CD14-positive monocyte (primary cell): Measurements from ENCODE around the gene KIF1A. TPM values are rescaled to one million over a fixed set of nuclear protein-coding genes. Genes with fewer than 3 reads are reported as not detected.

Experiments
- DNase-seq, 3 donors: peaks; one replicate each; pipeline ENCODE4 v3.0.0-alpha.2; 2011 to 2022
- H2AFZ ChIP-seq: 2 replicates; pipeline ENCODE4 v1.6.0; 2012; ENCODE audit warnings: mild to moderate bottlenecking, low read depth, low read length, inconsistent platforms; ENCODE audit not compliant: insufficient read depth, poor library complexity, severe bottlenecking
- H3K27ac ChIP-seq, 2 donors: 1 replicate in 1 of 2; 2 replicates in 1 of 2; pipeline ENCODE4 v1.5.1; 2012 to 2013; ENCODE audit warnings: low read length in 2 of 2, control low read depth in 1 of 2, inconsistent platforms in 1 of 2, low read depth in 1 of 2, mild to moderate bottlenecking in 1 of 2
- H3K27me3 ChIP-seq, 2 donors: one replicate each; pipeline versions ENCODE4 v1.6.0 to v1.6.1; 2011 to 2013; ENCODE audit warnings: low read length in 2 of 2; ENCODE audit not compliant: control insufficient read depth in 2 of 2, insufficient read depth in 2 of 2
- H3K36me3 ChIP-seq, 2 donors: replicated peaks in 1 of 2; 1 replicate in 1 of 2; 2 replicates in 1 of 2; pipeline versions ENCODE4 v1.5.1 to v1.6.1; 2012 to 2013; ENCODE audit warnings: low read length in 2 of 2, control low read depth in 1 of 2, inconsistent platforms in 1 of 2, mild to moderate bottlenecking in 1 of 2; ENCODE audit not compliant: insufficient read depth in 2 of 2, control insufficient read depth in 1 of 2
- H3K4me1 ChIP-seq, 2 donors: 1 replicate in 1 of 2; 2 replicates in 1 of 2; pipeline versions ENCODE4 v1.5.1 to v1.6.1; 2012 to 2013; ENCODE audit warnings: low read length in 2 of 2, control low read depth in 1 of 2, inconsistent platforms in 1 of 2, mild to moderate bottlenecking in 1 of 2, moderate library complexity in 1 of 2; ENCODE audit not compliant: insufficient read depth in 2 of 2, control insufficient read depth in 1 of 2
- H3K4me2 ChIP-seq: replicated peaks from 2 replicates; pipeline ENCODE3; 2012; ENCODE audit warnings: low read length, moderate library complexity, mild to moderate bottlenecking; ENCODE audit not compliant: poor library complexity, severe bottlenecking; ENCODE audit errors: extremely low read depth
- H3K4me3 ChIP-seq, 3 experiments: fragments of 200-600 bp in 1 of 3; sonication (generic) in 1 of 3; replicated peaks in 1 of 3; 1 replicate in 2 of 3; 2 replicates in 1 of 3; pipeline ENCODE4 v1.5.1; 2011 to 2013; ENCODE audit warnings: low read length in 3 of 3, mild to moderate bottlenecking in 3 of 3, control low read depth in 2 of 3, low read depth in 2 of 3, inconsistent platforms in 1 of 3, moderate library complexity in 1 of 3
- H3K79me2 ChIP-seq: 2 replicates; pipeline ENCODE4 v1.6.0; 2012; ENCODE audit warnings: mild to moderate bottlenecking, control low read depth, inconsistent platforms, low read length, moderate library complexity; ENCODE audit not compliant: insufficient read depth
- H3K9ac ChIP-seq: 2 replicates; pipeline ENCODE4 v1.6.0; 2017; ENCODE audit warnings: low read length, mild to moderate bottlenecking; ENCODE audit not compliant: insufficient read depth, poor library complexity, severe bottlenecking
- H3K9me3 ChIP-seq, 2 donors: replicated peaks in 1 of 2; 1 replicate in 1 of 2; 2 replicates in 1 of 2; pipeline versions ENCODE4 v1.5.1 to v1.6.1; 2012 to 2013; ENCODE audit warnings: low read length in 2 of 2, control low read depth in 1 of 2; ENCODE audit not compliant: control insufficient read depth in 1 of 2, insufficient read depth in 1 of 2
- H4K20me1 ChIP-seq: 2 replicates; pipeline ENCODE4 v1.6.0; 2012; ENCODE audit warnings: mild to moderate bottlenecking, low read length, control low read depth, moderate library complexity; ENCODE audit not compliant: insufficient read depth
- H3K27ac Mint-ChIP-seq, 7 donors: one replicate each; pipeline ENCODE4 v1.8.0; 2020; ENCODE audit warnings: mild to moderate bottlenecking in 7 of 7, mixed read lengths in 7 of 7, moderate library complexity in 6 of 7, inconsistent platforms in 2 of 7
- H3K27me3 Mint-ChIP-seq, 3 donors: one replicate each; pipeline ENCODE4 v1.8.0; 2021 to 2022; ENCODE audit warnings: low read depth in 3 of 3, mild to moderate bottlenecking in 3 of 3, mixed read lengths in 3 of 3, moderate library complexity in 3 of 3, inconsistent platforms in 1 of 3
- H3K36me3 Mint-ChIP-seq, 2 donors: one replicate each; pipeline ENCODE4 v1.8.0; 2020; ENCODE audit warnings: mixed read lengths in 2 of 2, inconsistent platforms in 1 of 2, mild to moderate bottlenecking in 1 of 2
- H3K4me1 Mint-ChIP-seq: one replicate; pipeline ENCODE4 v1.8.0; 2020; ENCODE audit warnings: mild to moderate bottlenecking, mixed read lengths
- H3K4me3 Mint-ChIP-seq, 2 donors: one replicate each; pipeline ENCODE4 v1.8.0; 2020; ENCODE audit warnings: mild to moderate bottlenecking in 2 of 2, mixed read lengths in 2 of 2, moderate library complexity in 1 of 2
- H3K9me3 Mint-ChIP-seq, 7 donors: one replicate each; pipeline ENCODE4 v1.8.0; 2020 to 2022; ENCODE audit warnings: mixed read lengths in 7 of 7, mild to moderate bottlenecking in 6 of 7, moderate library complexity in 6 of 7, inconsistent platforms in 2 of 7
- WGBS: methylation state at CpG from one replicate; pipeline ENCODE4 v1.1.5; 2013; ENCODE audit warnings: missing lambda C conversion rate; ENCODE audit not compliant: insufficient coverage; 5-methylcytosine and 5-hydroxymethylcytosine counted together
- intact Hi-C, 2 donors: fragments of 100-400 bp; cut with micrococcal nuclease; formaldehyde crosslinking; loops; one replicate each; pipeline versions ENCODE4 v1.15.0 to v1.15.1; 2023
- polyA plus RNA-seq, 3 donors: library from polyadenylated mRNA; depleted of rRNA in 1 of 3; unstranded in 2 of 3; stranded (reverse) in 1 of 3; fragments of 300-500 nt in 2 of 3; fragments of >200 nt in 1 of 3; fragmentation: Illumina TruSeq in 2 of 3; gene quantifications; 1 replicate in 2 of 3; 2 replicates in 1 of 3; pipeline ENCODE4 v1.2.3, GENCODE V29; 2012 to 2021
- TF ChIP-seq, protein P1 (sequence below): fragments of 200-600 bp; IDR thresholded peaks from one replicate; pipeline ENCODE4 v1.8.0; 2022; ENCODE audit warnings: antibody characterized with exemption, mild to moderate bottlenecking

The KIF1A gene
- polyA plus RNA-seq, 3 donors, result not detected

DNA sequence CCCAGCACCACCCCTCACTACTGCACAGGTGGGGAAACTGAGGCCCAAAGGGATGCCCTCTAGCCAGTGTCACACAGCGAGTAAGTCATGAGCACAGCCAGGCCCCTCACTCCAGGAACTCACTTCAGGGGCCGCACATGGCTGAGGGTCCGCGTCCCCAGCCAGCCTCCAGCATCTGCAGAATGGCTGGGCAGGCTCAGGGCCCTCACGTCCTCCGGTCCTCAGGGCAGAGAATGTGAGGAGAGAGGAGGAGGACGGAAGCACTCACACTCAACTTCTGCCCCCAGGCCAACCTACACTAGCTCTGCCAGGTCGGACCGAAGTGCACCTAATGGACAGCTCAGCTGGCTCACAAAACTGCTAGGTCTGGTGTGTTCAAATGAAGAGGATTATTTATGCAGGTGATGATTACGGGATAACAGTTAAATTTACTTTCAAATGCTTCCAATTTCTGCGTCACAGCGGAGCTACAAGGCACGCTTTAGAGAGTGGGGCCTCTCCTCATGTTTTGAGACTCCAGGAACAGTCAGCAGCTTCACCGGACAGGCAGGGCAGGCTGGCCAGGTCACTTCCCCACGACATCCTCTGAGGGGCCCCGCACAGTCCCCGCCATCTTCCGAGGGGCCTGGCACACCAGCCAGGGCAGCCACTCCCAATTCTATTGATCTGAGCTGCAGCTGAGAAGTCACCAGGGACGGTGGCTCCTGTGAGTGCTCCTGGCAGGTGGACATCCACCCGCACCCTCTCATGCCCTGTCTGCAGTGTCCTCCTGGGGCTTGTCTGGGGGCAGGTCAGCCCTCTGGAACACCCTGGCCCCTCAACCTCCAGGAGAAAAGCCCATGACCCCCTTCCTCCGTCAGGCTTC lies 26.5 kb downstream of the KIF1A start:
- TF ChIP-seq, protein P1, sequence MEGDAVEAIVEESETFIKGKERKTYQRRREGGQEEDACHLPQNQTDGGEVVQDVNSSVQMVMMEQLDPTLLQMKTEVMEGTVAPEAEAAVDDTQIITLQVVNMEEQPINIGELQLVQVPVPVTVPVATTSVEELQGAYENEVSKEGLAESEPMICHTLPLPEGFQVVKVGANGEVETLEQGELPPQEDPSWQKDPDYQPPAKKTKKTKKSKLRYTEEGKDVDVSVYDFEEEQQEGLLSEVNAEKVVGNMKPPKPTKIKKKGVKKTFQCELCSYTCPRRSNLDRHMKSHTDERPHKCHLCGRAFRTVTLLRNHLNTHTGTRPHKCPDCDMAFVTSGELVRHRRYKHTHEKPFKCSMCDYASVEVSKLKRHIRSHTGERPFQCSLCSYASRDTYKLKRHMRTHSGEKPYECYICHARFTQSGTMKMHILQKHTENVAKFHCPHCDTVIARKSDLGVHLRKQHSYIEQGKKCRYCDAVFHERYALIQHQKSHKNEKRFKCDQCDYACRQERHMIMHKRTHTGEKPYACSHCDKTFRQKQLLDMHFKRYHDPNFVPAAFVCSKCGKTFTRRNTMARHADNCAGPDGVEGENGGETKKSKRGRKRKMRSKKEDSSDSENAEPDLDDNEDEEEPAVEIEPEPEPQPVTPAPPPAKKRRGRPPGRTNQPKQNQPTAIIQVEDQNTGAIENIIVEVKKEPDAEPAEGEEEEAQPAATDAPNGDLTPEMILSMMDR, result no peak
- Histone ChIP-seq H3K27me3 (no peaks in the 10 kb centered on the region), H3K4me3 (no peak overlapping the region), H2AFZ (no peak overlapping the region), H3K4me2 (no peak overlapping the region), H3K9me3 (no peaks in the 10 kb centered on the region), H3K27ac (no peak overlapping the region), H3K79me2 (no peaks in the 10 kb centered on the region), H4K20me1 (no peaks in the 10 kb centered on the region), H3K9ac (no peak overlapping the region), H3K4me1 (no peaks in the 10 kb centered on the region), H3K36me3 (no peaks in the 10 kb centered on the region)
- Mint-ChIP-seq H3K4me1 (no peaks in the 10 kb centered on the region), H3K4me3 (no peak overlapping the region), H3K27ac (peak overlapping the region in 1 of 7 donors; percentile 66), H3K27me3 (peaks cover 3 to 9% (median 6%) of the 10 kb centered on the region in 3 donors), H3K9me3 (no peaks in the 10 kb centered on the region), H3K36me3 (no peaks in the 10 kb centered on the region)
- WGBS, result 89% methylated on average over 13 of the region's 21 CpGs
- intact Hi-C loops, result no loop called here
- no peak for DNase-seq

DNA sequence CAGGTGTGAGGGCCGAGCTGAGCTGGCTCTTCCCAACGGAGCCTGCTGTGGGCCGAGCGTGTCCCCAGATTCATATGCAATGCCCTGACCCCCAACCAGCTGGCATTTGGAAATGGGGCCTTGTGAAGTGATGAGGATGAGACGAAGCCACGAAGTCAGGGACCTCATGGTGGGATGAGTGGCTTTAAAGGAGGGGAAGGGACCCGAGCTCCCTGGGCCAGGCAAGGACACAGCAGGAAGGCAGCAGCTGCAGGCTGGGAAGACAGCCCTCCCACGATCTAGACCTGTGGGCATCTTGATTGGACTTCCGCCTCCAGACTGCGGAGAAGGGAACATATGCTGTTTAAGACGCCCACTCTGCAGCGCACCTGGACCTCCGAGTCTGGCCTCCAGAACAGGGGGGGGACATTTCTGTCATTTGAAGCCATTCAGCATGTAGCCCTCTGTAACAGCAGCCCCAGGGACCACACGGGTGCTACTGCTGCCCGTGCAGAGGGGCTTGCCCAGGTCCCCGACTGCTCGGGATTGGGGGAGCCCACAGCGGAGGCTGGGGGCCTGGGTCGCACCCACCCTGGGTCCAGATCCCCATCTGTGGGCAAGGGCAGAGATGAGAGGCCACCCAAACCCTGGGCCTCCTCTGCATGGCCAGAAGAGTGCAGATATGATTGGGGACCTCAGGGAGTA lies 27.2 kb downstream of the KIF1A start:
- no peak overlapping the region for H3K4me3 ChIP-seq
- H3K27me3 Mint-ChIP-seq, result peaks cover 3 to 6% (median 3%) of the 10 kb centered on the region in 3 donors
- no peak overlapping the region for H3K9ac ChIP-seq

More for the DNA sequence above, 27.2 kb downstream of the KIF1A start:
- Histone ChIP-seq H3K4me2 (no peak overlapping the region), H3K27me3 (no peaks in the 10 kb centered on the region), H3K9me3 (no peaks in the 10 kb centered on the region), H3K27ac (no peak overlapping the region), H2AFZ (no peak overlapping the region), H3K36me3 (no peaks in the 10 kb centered on the region), H3K79me2 (no peaks in the 10 kb centered on the region), H3K4me1 (no peaks in the 10 kb centered on the region), H4K20me1 (no peaks in the 10 kb centered on the region)
- DNase-seq, result no peak
- H3K9me3 Mint-ChIP-seq, result no peaks in the 10 kb centered on the region
- no peak overlapping the region for H3K4me3 Mint-ChIP-seq
- H3K27ac Mint-ChIP-seq, result no peak overlapping the region
- intact Hi-C loops, result no loop called here
- 92% methylated on average over 15 of the region's 19 CpGs for whole genome bisulfite sequencing
- no peaks in the 10 kb centered on the region for H3K36me3 Mint-ChIP-seq
- no peaks in the 10 kb centered on the region for H3K4me1 Mint-ChIP-seq
- TF ChIP-seq, protein P1, result no peak
